PC-9 (cell line): ENCODE measurements around the gene BOD1. TPM values are rescaled to one million over a fixed set of nuclear protein-coding genes. Genes with fewer than 3 reads are reported as not detected.

Experiments used
- BruUV-seq: library from RNA; stranded (reverse); fragments of 400-500 nt; replicated peaks from 2 replicates; lab custom pipeline; 2021; lab: Mats Ljungman, UMichigan
- CTCF ChIA-PET: fragments of 300-600 bp; sonication (Branson Sonifier 250); formaldehyde crosslinking; loops from one replicate; lab custom pipeline; 2022; ENCODE audit warnings: antibody characterized with exemption; lab: Charles Lee
- POLR2A ChIA-PET: fragments of 300-600 bp; sonication (Branson Sonifier 250); formaldehyde crosslinking; loops from one replicate; lab custom pipeline; 2022; ENCODE audit warnings: antibody characterized with exemption; ENCODE audit not compliant: unreplicated experiment; lab: Charles Lee
- DNase-seq, 2 experiments: peaks; one replicate each; pipeline versions ENCODE4 v3.0.0 to v3.0.0-alpha.2; 2015 to 2022; ENCODE audit warnings: mixed read lengths in 1 of 2
- H2AFZ ChIP-seq: fragments of 200-600 bp; sonication (generic); 2 replicates; pipeline ENCODE4 v1.8.1; 2017; ENCODE audit warnings: antibody characterized with exemption
- H3F3A ChIP-seq: fragments of 200-600 bp; sonication (generic); 2 replicates; pipeline ENCODE4 v1.8.1; 2017; ENCODE audit warnings: antibody characterized with exemption, mild to moderate bottlenecking, low read depth; ENCODE audit not compliant: insufficient read depth
- H3K27ac ChIP-seq: fragments of 200-600 bp; sonication (generic); 2 replicates; pipeline ENCODE4 v1.6.1; 2016; ENCODE audit warnings: mixed run types
- H3K27me3 ChIP-seq: fragments of 200-600 bp; sonication (generic); 2 replicates; pipeline ENCODE4 v1.6.1; 2016; ENCODE audit warnings: low read depth, mixed run types; ENCODE audit not compliant: insufficient read depth
- H3K36me3 ChIP-seq: fragments of 200-600 bp; sonication (generic); 2 replicates; pipeline ENCODE4 v1.6.1; 2016; ENCODE audit warnings: low read depth, mixed run types
- H3K4me1 ChIP-seq: fragments of 200-600 bp; sonication (generic); replicated peaks from 2 replicates; pipeline ENCODE4 v1.6.1; 2016; ENCODE audit warnings: mixed run types; ENCODE audit not compliant: insufficient read depth
- H3K4me2 ChIP-seq: fragments of 200-600 bp; sonication (generic); 2 replicates; pipeline ENCODE4 v1.6.1; 2017; ENCODE audit warnings: mixed run types
- H3K4me3 ChIP-seq: fragments of 200-600 bp; sonication (generic); 2 replicates; pipeline ENCODE4 v1.6.1; 2016; ENCODE audit warnings: mixed run types
- H3K79me2 ChIP-seq: fragments of 200-600 bp; sonication (generic); 2 replicates; pipeline ENCODE4 v1.6.1; 2017; ENCODE audit warnings: low read depth, mixed run types
- H3K9me2 ChIP-seq: fragments of 200-600 bp; sonication (generic); 2 replicates; pipeline ENCODE4 v1.8.1; 2017; ENCODE audit warnings: mild to moderate bottlenecking; ENCODE audit not compliant: insufficient read depth
- H3K9me3 ChIP-seq: fragments of 200-600 bp; sonication (generic); 2 replicates; pipeline ENCODE4 v1.8.1; 2016; ENCODE audit warnings: low read depth; ENCODE audit not compliant: insufficient read depth
- H4K20me1 ChIP-seq: fragments of 200-600 bp; sonication (generic); 2 replicates; pipeline ENCODE4 v1.8.1; 2017; ENCODE audit not compliant: insufficient read depth
- EZH2 ChIP-seq: fragments of 200-600 bp; sonication (generic); IDR thresholded peaks from 2 replicates; pipeline ENCODE4 v1.8.0; 2017; ENCODE audit warnings: antibody characterized with exemption, low read depth
- intact Hi-C: fragments of 100-400 bp; cut with micrococcal nuclease; formaldehyde crosslinking; loops from one replicate; pipeline ENCODE4 v1.10.0; 2022; ENCODE audit not compliant: unreplicated experiment
- total RNA-seq: library from RNA; stranded (reverse); gene quantifications from 2 replicates; pipeline ENCODE4 v1.2.3, GENCODE V29; 2021
- TF ChIP-seq, protein P1 (sequence below): fragments of 200-600 bp; sonication (generic); conservative IDR thresholded peaks from 2 replicates; pipeline ENCODE4 v1.6.1; 2017; ENCODE audit warnings: mixed run types, antibody characterized with exemption, mild to moderate bottlenecking, moderate library complexity

BOD1 gene
- total RNA-seq, 1 experiment from 2014 or later, result 73.2 TPM

DNA sequence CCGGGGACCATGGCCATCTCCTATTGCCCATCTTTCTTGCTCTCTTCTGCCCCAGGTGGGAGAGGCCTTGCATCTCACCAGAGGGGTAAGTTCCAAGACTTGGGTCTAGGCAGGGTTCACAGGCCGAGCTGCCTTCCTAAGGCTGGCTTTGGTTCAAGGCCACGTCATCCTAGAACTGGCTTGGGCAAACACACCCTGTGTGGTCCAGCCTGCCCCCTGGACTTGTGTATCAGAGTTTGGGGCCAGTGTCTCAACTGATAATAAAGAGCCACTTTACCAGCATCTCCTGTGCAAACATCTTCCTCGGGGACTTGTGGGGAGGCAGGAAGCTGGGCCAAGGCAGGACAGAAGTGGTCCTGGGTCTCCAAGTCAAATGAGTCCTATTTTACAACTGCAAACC lies 17.8 kb downstream of the BOD1 start:
- DNase-seq, result no peak
- TF ChIP-seq EZH2, result no peak
- TF ChIP-seq, protein P1, sequence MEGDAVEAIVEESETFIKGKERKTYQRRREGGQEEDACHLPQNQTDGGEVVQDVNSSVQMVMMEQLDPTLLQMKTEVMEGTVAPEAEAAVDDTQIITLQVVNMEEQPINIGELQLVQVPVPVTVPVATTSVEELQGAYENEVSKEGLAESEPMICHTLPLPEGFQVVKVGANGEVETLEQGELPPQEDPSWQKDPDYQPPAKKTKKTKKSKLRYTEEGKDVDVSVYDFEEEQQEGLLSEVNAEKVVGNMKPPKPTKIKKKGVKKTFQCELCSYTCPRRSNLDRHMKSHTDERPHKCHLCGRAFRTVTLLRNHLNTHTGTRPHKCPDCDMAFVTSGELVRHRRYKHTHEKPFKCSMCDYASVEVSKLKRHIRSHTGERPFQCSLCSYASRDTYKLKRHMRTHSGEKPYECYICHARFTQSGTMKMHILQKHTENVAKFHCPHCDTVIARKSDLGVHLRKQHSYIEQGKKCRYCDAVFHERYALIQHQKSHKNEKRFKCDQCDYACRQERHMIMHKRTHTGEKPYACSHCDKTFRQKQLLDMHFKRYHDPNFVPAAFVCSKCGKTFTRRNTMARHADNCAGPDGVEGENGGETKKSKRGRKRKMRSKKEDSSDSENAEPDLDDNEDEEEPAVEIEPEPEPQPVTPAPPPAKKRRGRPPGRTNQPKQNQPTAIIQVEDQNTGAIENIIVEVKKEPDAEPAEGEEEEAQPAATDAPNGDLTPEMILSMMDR, result no peak
- POLR2A ChIA-PET, result no interaction called here
- Histone ChIP-seq H3F3A (peaks cover 4% of the 10 kb centered on the region; the same call in 1 of the 2 replicates), H3K9me3 (peaks cover 5% of the 10 kb centered on the region; the same call in 1 of the 2 replicates), H4K20me1 (no peaks in the 10 kb centered on the region), H2AFZ (no peak overlapping the region), H3K4me2 (no peak overlapping the region), H3K27me3 (no peaks in the 10 kb centered on the region), H3K9me2 (no peaks in the 10 kb centered on the region), H3K4me1 (no peaks in the 10 kb centered on the region), H3K79me2 (no peaks in the 10 kb centered on the region), H3K36me3 (peaks cover 3% of the 10 kb centered on the region; the same call in 1 of the 2 replicates), H3K4me3 (no peak overlapping the region), H3K27ac (no peak overlapping the region)
- no TSS peak for BruUV-seq
- intact Hi-C loops, result no loop called here
- CTCF ChIA-PET, result no interaction called here

DNA sequence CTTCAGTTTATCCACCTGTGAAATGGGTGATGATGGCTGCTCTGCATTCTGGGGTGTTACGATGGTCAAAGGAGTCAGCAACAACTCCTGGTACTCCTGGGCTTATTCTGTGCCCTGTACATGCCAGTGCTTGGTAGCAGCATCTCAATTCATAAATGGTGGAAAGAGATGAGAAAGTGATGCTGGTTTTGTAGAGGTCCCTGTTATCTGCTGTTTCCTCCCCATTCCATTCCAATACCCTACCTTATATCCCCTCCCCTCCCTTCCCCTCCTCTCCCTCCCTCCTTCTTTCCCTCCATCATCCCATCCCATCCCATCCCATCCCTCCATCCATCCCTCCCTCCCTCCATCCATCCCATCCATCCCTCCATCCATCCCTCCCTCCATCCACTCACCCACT lies 19.1 kb downstream of the BOD1 start:
- H3K36me3 ChIP-seq, result no peaks in the 10 kb centered on the region
- POLR2A ChIA-PET, result no interaction called here
- no peaks in the 10 kb centered on the region for H3K4me1 ChIP-seq
- CTCF ChIA-PET, result no interaction called here
- H4K20me1 ChIP-seq, result no peaks in the 10 kb centered on the region
- no peak overlapping the region for H2AFZ ChIP-seq
- TF ChIP-seq, protein P1, result no peak
- no peak for TF ChIP-seq EZH2
- intact Hi-C loops, result no loop called here
- no peak for DNase-seq
- H3K79me2 ChIP-seq, result no peaks in the 10 kb centered on the region
- peaks cover 14% of the 10 kb centered on the region for H3K9me3 ChIP-seq
- no peak overlapping the region for H3K27ac ChIP-seq
- H3K27me3 ChIP-seq, result no peaks in the 10 kb centered on the region
- BruUV-seq, result no TSS peak
- H3K4me3 ChIP-seq, result no peak overlapping the region
- no peaks in the 10 kb centered on the region for H3K9me2 ChIP-seq
- H3F3A ChIP-seq, result no peaks in the 10 kb centered on the region; the same call in 1 of the 2 replicates
- H3K4me2 ChIP-seq, result no peak overlapping the region

GRCh38 chr5:173595841-173596240 lies 20.6 kb downstream of the BOD1 start:
- TF ChIP-seq, protein P1, result no peak
- no peak for TF ChIP-seq EZH2
- Histone ChIP-seq H3K27ac (no peak overlapping the region), H2AFZ (no peak overlapping the region), H3K9me3 (peaks cover 25% of the 10 kb centered on the region), H4K20me1 (no peaks in the 10 kb centered on the region), H3K4me2 (no peak overlapping the region), H3K4me3 (no peak overlapping the region), H3K4me1 (no peaks in the 10 kb centered on the region), H3F3A (no peaks in the 10 kb centered on the region), H3K27me3 (no peaks in the 10 kb centered on the region), H3K79me2 (no peaks in the 10 kb centered on the region), H3K9me2 (no peaks in the 10 kb centered on the region), H3K36me3 (no peaks in the 10 kb centered on the region)
- ChIA-PET CTCF (no interaction called here), POLR2A (interaction anchor here (0.5 kb wide), 1 partner anchor 1492 kb away, joined by 3 read pairs; no protein-coding TSS in a partner anchor)
- DNase-seq, result no peak
- no TSS peak for BruUV-seq
- intact Hi-C loops, result no loop called here
